NCI-H2029 treated with DMSO at 0.1 percent for 48 hours (cell line): ENCODE results near the gene MEIOSIN.
"Not testable (repeated sequence)": the region's sequence is repeated elsewhere in the genome, so short reads cannot be mapped to it uniquely, and the experiment has no call there.

Experiments used
- DNase-seq: peaks from one replicate; lab custom pipeline; 2025; lab: John Stamatoyannopoulos, UW

MEIOSIN gene

GRCh38 chr19:45720065-45720464 is 13.2 kb upstream of the MEIOSIN start:
- not testable (repeated sequence) for DNase-seq

DNA sequence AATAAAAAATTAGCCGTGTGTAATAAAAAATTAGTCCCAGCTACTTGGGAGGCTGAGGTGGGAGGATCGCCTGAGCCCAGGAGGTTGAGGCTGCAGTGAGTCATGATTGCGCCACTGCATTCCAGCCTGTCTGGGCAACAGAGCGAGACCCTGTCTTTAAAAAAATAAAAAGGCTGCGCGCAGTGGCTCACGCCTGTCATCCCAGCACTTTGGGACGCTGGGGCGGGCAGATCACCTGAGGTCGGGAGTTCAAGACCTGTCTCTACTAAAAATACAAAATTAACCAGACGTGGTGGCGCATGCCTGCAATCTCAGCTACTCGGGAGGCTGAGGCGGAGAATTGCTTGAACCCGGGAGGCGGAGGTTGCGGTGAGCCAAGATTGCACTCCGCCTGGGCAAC is 4.6 kb upstream of the MEIOSIN start:
- not testable (repeated sequence) for DNase-seq

GRCh38 chr19:45729800-45730290 is 3.4 kb upstream of the MEIOSIN start:
- DNase-seq = no peak

GRCh38 chr19:45730368-45731288 is 2.6 kb upstream of the MEIOSIN start, which contains the start of gene FBXO46:
Gene FBXO46, minus strand, starts transcription at chr19:45730896. Its CDS starts 17,401 bp downstream, at chr19:45713495.
- peak; percentile 94 for DNase-seq

GRCh38 chr19:45739498-45740439 is 6.5 kb downstream of the MEIOSIN start:
- DNase-seq = no peak

DNA sequence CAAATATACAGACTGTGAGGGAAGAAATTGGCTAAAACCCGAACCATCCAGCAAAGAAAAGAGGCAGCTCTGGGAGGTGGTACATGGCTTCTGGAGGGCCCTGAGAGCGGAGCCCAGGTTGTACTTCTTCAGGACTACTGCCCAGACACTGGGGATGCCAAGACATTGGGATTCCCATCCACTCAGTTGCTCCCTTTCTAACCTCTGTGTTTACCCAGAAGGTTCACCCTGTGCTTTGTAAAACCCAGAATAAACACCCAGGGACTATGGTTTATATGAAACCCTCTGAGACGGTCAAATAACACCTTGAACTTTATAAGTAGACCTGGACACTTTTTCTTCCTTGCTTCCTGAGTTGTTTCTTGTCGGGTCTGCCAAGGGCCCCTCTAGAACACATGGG is 9.7 kb downstream of the MEIOSIN start:
- DNase-seq = no peak

- DNase-seq = no peak
Measured at GRCh38 chr19:45745606-45746005, 12.4 kb downstream of the MEIOSIN start.

- DNase-seq = no peak
Measured at GRCh38 chr19:45746866-45747265, 13.6 kb downstream of the MEIOSIN start.

DNA sequence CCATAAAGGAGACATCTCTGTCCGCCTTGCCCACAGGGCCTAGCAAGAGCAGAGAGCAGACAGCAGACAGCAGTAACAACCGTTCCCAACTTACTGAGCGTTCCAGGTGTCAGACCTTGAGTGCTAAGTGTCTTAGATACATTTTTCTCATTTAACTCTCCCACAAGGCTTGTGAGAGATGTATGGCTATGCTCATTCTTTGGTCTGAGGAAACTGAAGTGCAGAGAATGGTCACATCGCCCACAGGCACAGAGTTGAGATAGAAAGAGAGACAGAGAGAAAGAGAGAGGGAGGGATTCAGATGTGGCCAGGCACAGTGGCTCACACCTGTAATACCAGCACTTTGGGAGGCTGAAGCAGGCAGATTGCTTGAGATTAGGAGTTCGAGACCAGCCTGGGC is 14.3 kb downstream of the MEIOSIN start:
- no peak for DNase-seq

GRCh38 chr19:45751483-45751882 is 18.2 kb downstream of the MEIOSIN start:
- DNase-seq = not testable (repeated sequence)

DNA sequence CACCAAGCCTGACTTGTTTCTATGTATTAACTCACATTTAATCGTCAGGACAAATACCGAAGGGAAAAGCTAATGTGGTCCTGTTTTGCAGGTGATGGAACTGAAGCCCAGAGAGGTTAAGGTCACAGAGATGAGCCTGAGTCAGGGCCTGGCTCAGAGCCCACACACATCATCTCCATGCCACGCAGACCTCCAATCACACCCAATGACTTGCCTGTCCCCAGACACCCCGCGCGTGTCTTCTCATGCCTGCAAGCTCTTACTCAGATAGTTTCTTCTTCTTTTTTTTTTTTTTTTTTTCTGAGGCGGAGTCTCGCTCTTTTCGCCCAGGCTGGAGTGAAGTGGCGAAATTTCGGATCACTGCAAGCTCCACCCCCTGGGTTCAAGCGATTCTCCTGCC is 19.4 kb downstream of the MEIOSIN start:
- no peak for DNase-seq

- DNase-seq = no peak
Measured at GRCh38 chr19:45753548-45753947, 20.3 kb downstream of the MEIOSIN start.

GRCh38 chr19:45754323-45754722 is 21.1 kb downstream of the MEIOSIN start:
- no peak for DNase-seq

GRCh38 chr19:45757695-45758094 is 24.5 kb downstream of the MEIOSIN start:
- DNase-seq = no peak

DNA sequence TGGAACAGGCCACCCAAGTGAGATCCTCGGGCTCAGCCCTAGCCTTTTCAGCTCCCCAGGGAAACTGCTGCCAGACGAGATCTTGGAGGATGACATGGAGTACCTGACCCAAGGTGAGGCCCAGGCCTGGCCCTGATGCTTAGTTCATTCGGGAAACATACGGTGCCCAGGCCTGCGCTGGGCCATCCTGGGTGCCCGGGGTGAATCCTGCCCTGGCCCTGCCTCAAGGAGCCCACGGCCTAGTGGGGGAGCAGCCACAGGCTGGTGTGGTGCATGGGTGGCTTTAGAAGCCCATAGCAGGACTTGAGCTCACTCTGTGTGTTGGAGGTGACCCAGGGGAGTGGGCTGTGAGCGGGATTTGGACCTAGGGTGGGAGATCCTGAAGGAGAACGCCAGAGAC is 25.7 kb downstream of the MEIOSIN start:
- no peak for DNase-seq

DNA sequence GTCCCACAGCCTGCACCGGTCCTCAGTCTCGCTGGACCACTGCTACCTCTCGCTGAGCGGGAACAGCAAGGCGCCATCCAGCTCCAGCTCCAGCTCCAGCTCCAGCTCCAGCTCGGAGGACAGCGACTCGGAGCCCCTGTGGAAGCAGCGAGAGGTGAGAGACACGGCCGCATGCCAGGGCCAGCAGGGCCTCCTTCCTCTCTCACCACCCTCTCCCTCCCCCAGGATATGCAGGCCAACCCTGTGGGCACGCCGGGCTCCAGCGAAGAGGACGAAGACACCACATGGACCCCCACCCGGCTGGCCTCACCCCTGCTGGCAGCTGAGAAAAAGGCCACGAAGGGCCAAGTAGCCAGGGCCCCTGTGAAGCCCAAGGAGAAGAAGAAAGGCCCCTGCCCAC is 28.5 kb downstream of the MEIOSIN start:
- DNase-seq = no peak

DNA sequence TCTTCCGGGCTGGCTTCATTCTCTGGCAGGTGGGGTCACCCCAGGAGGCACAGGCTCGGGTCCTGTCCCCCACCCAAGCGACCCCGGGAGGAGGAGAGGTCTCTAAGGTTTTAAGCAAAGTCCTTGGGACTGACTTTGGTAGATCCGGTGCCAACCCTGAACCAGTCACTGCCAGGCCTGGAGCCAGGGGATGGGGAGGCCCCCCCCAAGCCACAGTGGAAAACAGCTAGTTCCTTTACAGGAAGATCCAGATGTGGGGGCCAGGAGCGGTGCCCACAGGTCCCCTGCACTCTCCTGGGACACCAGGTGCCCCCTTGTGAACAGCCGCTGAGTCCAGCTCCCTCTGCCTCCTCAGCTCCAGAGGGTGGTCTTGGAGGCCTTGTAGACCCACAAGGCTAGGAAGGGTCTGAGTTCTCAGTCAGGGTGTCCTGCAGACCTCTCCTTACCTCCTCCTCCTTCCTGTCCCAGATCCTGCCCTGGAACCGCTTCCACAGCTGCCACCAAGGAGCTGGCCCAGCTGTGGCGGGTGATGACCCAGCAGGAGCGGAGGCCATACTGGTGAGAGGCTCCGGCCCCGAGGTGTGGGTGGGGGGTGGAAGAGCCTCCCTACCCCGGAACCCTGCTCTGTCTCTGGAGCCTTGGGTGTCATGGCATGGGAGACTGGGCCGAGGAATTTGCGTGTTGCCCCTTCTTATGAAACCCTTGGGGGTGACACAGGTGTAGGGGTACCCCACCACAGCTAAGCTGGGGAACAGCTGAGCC is 29.8 kb downstream of the MEIOSIN start:
- no peak for DNase-seq

GRCh38 chr19:45763691-45764294 is 30.6 kb downstream of the MEIOSIN start:
- DNase-seq = no peak

DNA sequence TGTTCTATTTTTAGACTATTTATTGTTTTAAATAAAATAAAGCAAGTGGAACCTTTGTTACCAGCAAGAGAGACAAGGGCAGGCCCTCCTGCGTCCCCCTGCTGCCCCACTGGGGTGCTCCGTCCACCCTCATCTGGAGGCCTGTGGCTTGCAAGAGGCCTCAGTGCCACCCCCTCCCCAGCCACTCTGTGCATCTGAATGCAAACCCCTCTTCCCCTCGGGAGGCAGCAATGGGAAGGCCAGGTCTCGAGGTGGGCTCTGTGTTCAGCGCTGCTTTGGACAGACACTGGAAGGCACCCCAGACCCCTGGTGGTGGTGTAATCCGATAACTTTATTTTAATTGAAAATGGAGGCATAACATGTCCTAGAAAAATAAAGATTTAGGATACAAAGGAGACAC is 31.2 kb downstream of the MEIOSIN start:
- no peak for DNase-seq

DNA sequence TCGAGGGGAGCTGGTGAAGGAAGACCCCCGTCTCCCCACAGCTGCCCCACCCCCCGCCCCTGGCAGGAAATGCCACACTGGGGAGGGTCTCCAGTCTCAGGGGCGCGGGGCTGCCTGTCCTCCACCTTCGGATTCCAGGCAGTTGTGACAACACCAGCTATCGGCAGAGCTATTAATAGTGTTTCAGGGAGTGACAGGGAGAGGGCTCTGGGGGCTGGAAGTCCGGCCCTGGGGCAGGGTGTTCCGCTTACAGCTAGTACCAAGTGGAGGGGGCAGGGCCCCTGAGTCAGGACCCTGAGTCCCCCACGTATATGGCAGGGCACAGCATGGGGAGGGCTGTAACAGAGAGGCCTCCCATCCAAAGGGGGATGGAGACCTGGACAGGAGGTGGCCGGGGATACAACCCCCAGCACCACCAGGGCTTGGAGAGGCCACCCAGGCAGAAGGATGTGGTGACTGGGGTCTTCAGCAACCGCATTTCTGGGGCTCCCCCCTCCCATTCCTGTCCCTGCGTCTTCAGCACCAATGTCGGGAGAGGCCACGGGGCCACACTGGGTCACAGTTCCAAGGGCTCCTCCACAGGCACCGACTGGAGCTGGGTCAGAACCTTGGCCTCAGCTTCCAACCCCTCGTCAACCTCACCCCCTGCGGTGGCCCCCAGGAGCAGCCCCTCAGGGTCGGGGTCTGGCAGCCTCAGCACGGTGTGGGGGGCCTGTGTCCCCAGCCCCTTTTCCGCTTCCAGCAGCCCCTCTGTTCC is 31.9 kb downstream of the MEIOSIN start:
- DNase-seq = no peak
